DND-41 (cell line): ENCODE results near the gene CKAP5.

Experiments used
- EZH2 ChIP-seq: IDR thresholded peaks from 3 replicates; pipeline ENCODE4 v1.6.1; 2012; ENCODE audit warnings: borderline replicate concordance, low read depth, mild to moderate bottlenecking, moderate library complexity, low read length, inconsistent platforms; ENCODE audit not compliant: severe bottlenecking
- TF ChIP-seq, protein P1 (sequence below): IDR thresholded peaks from 2 replicates; pipeline ENCODE4 v1.5.1; 2012; ENCODE audit warnings: borderline replicate concordance, low read length, moderate library complexity, mild to moderate bottlenecking; ENCODE audit not compliant: poor library complexity, severe bottlenecking; ENCODE audit errors: extremely low read depth

DNA sequence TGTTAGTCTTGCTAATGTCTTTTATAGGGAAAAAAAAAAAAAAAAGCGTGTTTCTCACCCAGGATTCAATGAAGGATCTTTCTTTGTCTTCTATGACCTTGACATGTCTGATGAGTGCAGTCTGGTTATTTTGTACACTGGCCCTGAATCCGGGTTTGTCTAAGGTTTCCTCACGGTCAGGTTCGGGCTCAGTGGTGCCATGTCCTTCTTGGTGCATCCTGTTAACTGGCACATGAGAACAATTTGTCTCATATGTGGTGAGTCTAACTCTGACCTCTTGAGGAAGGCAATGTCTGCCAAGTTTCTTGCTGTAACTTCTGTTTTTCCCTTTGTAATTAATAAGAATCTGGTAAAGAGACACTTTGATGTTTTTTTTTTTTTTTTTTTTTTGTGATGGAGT is 114.5 kb downstream of the CKAP5 start:
- TF ChIP-seq EZH2: no peak
- TF ChIP-seq, protein P1, sequence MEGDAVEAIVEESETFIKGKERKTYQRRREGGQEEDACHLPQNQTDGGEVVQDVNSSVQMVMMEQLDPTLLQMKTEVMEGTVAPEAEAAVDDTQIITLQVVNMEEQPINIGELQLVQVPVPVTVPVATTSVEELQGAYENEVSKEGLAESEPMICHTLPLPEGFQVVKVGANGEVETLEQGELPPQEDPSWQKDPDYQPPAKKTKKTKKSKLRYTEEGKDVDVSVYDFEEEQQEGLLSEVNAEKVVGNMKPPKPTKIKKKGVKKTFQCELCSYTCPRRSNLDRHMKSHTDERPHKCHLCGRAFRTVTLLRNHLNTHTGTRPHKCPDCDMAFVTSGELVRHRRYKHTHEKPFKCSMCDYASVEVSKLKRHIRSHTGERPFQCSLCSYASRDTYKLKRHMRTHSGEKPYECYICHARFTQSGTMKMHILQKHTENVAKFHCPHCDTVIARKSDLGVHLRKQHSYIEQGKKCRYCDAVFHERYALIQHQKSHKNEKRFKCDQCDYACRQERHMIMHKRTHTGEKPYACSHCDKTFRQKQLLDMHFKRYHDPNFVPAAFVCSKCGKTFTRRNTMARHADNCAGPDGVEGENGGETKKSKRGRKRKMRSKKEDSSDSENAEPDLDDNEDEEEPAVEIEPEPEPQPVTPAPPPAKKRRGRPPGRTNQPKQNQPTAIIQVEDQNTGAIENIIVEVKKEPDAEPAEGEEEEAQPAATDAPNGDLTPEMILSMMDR: no peak
